ENCODE measurements around the gene LRRC61.

DNA sequence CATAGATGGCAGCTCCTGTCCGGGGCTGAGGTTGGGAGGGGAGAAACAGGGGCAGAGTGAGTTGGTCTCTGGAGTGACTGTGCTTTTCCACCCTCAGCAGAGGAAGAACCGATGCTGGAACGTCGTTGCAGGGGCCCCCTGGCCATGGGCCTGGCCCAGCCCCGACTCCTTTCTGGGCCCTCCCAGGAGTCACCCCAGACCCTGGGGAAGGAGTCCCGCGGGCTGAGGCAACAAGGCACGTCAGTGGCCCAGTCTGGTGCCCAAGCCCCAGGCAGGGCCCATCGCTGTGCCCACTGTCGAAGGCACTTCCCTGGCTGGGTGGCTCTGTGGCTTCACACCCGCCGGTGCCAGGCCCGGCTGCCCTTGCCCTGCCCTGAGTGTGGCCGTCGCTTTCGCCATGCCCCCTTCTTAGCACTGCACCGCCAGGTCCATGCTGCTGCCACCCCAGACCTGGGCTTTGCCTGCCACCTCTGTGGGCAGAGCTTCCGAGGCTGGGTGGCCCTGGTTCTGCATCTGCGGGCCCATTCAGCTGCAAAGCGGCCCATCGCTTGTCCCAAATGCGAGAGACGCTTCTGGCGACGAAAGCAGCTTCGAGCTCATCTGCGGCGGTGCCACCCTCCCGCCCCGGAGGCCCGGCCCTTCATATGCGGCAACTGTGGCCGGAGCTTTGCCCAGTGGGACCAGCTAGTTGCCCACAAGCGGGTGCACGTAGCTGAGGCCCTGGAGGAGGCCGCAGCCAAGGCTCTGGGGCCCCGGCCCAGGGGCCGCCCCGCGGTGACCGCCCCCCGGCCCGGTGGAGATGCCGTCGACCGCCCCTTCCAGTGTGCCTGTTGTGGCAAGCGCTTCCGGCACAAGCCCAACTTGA is 48.2 kb downstream of the LRRC61 start:
- TF ChIP-seq, protein P1, sequence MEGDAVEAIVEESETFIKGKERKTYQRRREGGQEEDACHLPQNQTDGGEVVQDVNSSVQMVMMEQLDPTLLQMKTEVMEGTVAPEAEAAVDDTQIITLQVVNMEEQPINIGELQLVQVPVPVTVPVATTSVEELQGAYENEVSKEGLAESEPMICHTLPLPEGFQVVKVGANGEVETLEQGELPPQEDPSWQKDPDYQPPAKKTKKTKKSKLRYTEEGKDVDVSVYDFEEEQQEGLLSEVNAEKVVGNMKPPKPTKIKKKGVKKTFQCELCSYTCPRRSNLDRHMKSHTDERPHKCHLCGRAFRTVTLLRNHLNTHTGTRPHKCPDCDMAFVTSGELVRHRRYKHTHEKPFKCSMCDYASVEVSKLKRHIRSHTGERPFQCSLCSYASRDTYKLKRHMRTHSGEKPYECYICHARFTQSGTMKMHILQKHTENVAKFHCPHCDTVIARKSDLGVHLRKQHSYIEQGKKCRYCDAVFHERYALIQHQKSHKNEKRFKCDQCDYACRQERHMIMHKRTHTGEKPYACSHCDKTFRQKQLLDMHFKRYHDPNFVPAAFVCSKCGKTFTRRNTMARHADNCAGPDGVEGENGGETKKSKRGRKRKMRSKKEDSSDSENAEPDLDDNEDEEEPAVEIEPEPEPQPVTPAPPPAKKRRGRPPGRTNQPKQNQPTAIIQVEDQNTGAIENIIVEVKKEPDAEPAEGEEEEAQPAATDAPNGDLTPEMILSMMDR (optimal IDR thresholded peaks at IDR 0.05 in 1 of 3, IDR thresholded peaks at IDR 0.05 in 1 of 3, conservative IDR thresholded peaks at IDR 0.05 in 1 of 3; ENCODE audit: extremely low read depth in 1 of 3, insufficient read depth in 2 of 3, low read length in 3 of 3): no peak
- no peak for TF ChIP-seq EZH2 (IDR thresholded peaks at IDR 0.05; ENCODE audit: low read length)
